ENCODE data around the gene NCOA6.
"Not testable (repeated sequence)": the region's sequence is repeated elsewhere in the genome, so short reads cannot be mapped to it uniquely, and the experiment has no call there.

The NCOA6 gene

GRCh38 chr20:34717230-34718095, 108.0 kb downstream of the NCOA6 start:
- DNase-seq, result no peak

GRCh38 chr20:34716921-34717229, 108.6 kb downstream of the NCOA6 start:
- DNase-seq, result no peak

DNA sequence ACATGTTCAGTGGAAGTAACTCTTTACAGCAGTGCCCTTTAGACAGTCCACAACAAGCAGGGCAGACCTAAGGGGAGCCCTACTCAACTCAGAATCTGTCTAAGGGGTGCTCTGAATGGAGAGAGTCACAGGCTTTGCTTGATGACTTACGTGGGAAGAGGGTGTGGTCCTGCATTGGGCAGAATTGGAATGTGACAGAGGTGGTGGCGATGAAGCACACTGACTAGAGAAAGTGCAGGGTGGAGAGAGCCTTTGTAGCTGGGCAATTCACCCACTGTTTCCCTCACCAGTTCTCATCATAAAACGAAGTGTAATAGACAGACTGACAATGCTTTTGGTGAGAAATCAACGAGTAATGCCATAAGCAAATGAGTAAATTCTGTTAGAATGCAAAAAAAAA, 110.1 kb downstream of the NCOA6 start:
- no peak for DNase-seq

- DNase-seq, result not testable (repeated sequence)
These were observed 111.4 kb downstream of the NCOA6 start for GRCh38 chr20:34713944-34714515.

- no peak for DNase-seq
These were observed 112.1 kb downstream of the NCOA6 start for GRCh38 chr20:34713194-34713943.

DNA sequence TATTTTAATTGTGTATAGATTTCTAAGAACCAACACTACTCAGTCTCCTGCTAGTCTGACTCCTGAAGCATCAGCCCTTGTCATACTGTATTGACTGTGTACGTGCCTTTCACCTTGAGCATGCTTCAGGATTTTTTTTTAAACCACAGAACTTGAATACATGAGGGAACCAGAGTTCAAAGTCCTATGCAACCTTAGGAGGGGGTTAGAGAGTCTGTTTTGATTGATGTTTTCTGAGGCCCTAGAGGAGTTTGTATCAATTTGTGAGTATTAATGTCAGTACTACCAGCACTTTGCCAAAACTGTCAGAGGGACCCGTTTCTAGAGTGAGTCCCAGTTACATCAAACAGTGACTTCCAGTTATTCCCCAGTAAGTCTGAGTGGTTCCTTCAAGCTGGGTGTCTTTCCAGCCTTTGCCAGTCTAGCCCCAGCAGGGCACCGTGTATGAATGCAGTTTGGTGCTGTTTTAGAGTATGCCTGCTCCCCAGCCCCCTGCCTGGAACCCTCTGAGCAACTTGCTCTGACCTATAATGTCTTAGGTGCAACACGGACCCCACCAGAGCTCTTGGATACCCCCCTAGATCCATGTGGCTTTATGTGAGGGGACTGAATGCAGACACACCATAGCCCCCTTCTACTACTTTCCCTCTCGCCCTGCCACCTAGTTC, 112.8 kb downstream of the NCOA6 start:
- DNase-seq, result no peak

- DNase-seq, result no peak
These were observed 113.5 kb downstream of the NCOA6 start for GRCh38 chr20:34711813-34712430.

DNA sequence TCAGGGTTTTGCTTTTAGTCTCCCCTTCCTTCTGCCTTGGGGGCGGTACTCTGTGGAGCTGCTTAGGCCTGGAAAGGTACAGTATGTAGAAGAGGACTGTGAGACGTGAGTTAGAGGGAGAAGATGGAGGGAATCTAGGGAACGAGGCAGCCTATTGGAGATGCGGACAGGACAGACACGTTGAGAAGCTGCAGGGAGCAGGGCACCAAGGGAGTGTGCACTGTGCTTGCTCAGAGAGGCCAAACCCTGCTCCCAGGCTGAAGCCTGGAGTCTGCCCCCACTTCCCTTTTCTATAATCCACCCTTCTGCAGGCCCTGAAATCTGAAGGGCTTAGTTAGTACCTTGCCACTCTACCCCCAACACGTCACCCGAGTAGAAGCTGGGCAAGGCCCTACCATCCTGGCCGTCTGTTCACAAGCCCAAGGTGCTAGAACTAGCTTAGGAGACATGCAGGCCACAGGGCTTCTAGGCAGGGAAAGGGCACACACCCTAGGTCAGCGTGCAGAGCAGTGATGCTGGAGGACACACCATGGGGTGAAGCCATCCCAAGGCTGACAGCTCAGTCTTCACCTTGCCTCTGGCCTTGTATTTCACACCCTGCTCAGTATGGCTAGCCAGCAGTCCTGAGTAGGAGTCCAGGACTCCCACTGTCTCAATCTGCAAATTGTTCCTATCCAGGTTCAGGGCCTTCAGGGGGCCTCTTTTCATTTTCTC, 114.4 kb downstream of the NCOA6 start:
- no peak for DNase-seq

GRCh38 chr20:34710568-34710839, 114.9 kb downstream of the NCOA6 start:
- DNase-seq, result no peak

GRCh38 chr20:34709831-34710567, 115.5 kb downstream of the NCOA6 start:
- DNase-seq, result peak in 1 of 2 experiments; percentile 47

DNA sequence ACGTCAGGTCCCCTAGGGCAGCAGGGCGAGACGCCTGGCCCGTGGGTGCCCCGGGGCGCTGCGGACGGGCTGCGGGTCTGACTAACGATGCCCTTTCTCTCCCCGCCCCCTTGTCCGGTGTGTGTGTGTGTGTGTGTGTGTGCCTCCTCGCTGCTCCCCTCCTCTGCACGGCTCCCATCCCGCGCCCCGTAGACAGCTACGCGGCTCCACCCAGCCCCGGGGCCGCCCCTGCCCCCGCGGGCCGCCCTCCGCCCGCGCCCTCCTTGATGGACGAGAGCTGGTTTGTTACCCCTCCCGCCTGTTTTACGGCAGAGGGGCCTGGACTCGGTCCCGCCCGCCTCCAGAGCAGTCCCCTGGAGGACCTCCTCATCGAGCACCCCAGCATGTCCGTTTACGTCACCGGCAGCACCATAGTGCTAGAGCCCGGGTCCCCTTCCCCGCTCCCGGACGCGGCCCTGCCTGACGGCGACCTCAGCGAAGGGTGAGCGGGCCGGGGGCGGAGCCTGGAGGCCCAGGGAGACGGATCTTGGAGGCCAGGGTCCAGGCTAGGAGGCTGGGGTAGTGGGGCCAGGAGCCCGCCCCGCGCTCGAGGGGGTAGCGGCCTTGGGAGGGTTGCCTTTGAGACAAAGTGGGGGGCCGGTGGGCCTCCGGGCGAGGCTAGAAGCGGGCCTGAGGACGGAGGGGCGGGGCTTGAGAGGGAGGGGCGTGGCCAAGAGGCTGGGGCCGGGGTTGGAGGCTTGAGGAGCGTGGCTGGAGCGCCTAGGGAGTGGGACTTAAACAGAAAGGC, 116.2 kb downstream of the NCOA6 start:
- peak in 1 of 2 experiments; percentile 47 for DNase-seq

GRCh38 chr20:34708621-34709043, 116.8 kb downstream of the NCOA6 start:
- no peak for DNase-seq

DNA sequence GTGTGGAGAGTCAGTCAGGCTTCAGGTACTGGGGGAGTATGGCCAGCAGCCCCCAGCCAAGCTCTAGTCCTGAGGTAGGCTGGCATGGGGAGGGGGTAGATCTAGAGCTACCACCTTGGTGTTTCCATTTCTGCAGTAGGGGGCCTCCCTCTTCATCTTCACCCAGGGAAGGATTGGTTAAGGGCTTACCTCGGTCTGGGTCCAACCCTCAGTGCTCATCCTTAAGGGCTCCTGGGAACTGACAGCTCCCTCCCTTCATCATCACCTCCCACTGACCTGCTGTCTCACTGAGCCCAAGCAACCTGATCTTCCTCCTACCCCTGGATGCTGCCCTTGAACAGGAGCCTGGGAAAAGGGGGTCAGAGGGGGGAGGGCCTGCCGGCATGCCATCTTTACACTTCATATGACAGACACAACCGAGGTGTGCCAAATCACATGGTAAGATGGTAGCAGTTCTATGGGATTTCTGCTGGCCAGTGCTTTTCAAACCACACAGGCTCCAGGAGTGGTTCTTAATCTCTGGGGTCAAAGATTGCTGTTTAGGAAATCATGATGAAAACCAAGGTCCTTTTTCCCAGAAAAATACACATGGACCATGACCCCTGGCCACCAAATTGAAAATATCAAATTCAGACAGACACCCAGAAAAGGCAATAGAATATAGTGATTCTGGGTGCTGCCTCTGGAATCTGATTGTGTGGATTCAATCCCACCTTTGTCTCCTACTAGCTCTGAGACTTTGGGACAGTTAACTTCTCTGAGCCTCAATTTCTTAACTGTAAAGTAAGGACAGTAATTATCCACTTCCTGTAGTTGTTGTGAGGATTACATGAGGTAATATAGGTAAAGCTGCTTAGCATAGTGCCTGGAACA, 118.3 kb downstream of the NCOA6 start:
- DNase-seq, result no peak

DNA sequence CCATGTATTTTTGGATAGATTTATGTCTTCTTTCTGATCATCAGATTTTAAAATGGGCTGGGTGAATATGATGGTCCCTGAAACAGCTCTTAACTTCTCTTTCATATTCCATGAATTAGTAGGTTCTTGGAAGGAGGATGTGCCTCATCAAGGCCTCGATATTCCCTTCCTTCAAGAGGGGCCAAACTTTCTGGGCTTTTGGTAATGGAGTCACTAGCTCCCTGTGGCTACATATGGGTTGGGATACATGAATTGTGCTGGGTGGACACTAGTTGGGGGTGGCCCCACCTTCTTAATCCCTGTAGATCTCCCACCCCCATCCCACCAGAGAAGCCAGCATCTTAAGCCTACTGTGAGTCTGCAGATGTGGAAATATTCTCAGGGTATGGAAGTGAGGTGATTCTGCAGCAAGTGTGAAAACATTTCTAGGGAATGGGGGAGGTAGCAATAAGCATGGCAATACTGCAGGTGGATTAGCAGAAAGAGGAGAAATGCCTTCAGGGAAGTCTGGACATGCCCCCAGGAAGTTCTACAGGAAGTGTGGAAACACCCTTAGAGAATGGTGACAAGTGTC, 119.1 kb downstream of the NCOA6 start:
- no peak for DNase-seq

DNA sequence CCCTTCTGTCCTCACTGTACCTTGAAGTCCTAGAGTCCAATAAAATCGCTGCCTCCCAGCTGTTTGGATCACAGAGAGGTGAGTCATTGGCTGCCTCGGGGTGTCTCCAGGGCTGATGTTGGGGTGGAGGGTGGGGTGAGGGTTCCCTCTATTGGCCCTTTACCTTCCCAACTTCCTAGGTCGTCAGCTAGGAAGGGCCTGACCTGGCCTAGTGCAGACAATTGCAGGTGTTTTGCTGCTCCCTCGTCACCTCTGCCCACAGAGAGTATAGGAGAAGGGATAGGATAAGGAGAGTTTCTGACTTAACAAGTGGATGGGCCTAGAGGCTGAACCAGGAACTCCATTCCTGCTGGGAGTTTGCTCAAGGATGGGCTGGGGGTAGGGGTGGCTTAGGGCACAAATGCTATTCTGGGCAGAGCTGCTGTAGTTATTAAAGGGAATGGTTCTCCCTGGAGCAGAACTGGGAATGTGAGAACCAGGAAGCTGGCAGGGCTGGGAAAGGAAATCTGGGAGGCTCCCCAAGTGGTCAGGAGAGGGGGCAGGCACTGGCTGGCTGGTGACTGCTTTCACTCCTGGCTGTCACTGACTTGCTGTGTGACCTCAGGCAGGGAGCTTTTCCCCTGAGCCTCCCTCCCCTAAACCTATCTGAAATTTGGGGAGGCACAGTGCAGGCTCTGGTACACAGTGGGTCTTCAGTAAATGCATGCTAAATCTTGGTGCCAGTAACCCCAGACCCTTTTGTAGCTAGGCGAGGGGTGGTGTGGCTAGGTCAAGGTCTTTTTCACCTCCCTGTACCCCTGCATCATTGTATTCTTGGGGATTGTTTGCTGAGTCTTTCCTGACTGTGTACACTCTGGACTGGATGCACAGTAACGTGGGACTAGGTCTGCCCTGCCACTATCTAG, 119.8 kb downstream of the NCOA6 start:
- DNase-seq, result no peak

- DNase-seq, result no peak
These were observed 120.4 kb downstream of the NCOA6 start for GRCh38 chr20:34705008-34705396.

- peak; percentile 29 to 68 for DNase-seq
These were observed 121.1 kb downstream of the NCOA6 start, which contains the start of gene TP53INP2 for GRCh38 chr20:34704177-34705007. TP53INP2 (plus strand) TSS chr20:34704344; CDS start chr20:34708740, 4,396 bp downstream.
